C4-2B (cell line): ENCODE results near the gene BLOC1S5.

ENCODE experiments used
- ZFX ChIP-seq: fragments of 450-650 bp; IDR thresholded peaks from 2 replicates; pipeline ENCODE4 v1.6.1; 2017
- TF ChIP-seq, protein P1 (sequence below): fragments of 450-650 bp; conservative IDR thresholded peaks from 2 replicates; pipeline ENCODE4 v1.5.1; 2017; ENCODE audit warnings: mild to moderate bottlenecking

DNA sequence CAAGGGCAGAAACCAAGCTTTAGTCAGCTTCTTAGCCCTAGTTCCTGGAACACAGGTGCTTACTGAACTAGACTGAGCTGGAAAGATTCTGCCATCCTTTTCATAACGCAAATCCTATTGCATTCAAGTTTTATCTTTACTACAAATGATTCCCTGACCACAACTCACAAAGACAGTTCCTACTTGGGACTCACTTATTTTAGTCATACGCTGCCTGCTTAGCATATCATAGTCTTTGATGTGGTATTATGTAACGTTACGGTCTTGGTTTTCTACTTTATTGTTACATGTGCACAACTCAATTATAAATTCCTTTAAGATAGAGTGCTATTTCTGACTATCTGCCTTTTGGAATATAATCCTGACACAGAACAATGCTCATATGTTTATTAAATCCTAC lies 59.1 kb downstream of the BLOC1S5 start:
- TF ChIP-seq, protein P1, sequence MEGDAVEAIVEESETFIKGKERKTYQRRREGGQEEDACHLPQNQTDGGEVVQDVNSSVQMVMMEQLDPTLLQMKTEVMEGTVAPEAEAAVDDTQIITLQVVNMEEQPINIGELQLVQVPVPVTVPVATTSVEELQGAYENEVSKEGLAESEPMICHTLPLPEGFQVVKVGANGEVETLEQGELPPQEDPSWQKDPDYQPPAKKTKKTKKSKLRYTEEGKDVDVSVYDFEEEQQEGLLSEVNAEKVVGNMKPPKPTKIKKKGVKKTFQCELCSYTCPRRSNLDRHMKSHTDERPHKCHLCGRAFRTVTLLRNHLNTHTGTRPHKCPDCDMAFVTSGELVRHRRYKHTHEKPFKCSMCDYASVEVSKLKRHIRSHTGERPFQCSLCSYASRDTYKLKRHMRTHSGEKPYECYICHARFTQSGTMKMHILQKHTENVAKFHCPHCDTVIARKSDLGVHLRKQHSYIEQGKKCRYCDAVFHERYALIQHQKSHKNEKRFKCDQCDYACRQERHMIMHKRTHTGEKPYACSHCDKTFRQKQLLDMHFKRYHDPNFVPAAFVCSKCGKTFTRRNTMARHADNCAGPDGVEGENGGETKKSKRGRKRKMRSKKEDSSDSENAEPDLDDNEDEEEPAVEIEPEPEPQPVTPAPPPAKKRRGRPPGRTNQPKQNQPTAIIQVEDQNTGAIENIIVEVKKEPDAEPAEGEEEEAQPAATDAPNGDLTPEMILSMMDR: no peak
- TF ChIP-seq ZFX: no peak
